Neural crest cell (in vitro differentiated cells): ENCODE data around the gene DUSP9. TPM values are rescaled to one million over a fixed set of nuclear protein-coding genes. Genes with fewer than 3 reads are reported as not detected.

Source experiments
- DNase-seq: peaks from one replicate; pipeline ENCODE4 v3.0.0; 2021; ENCODE audit warnings: low read depth, mixed read lengths, low spot score
- H3K27ac Mint-ChIP-seq: one replicate; pipeline ENCODE4 v1.8.0; 2021; ENCODE audit warnings: mild to moderate bottlenecking, mixed read lengths; ENCODE audit not compliant: unreplicated experiment
- H3K27me3 Mint-ChIP-seq: 2 replicates; pipeline ENCODE4 v1.8.0; 2021; ENCODE audit warnings: low read depth, mild to moderate bottlenecking, mixed read lengths
- H3K36me3 Mint-ChIP-seq: 2 replicates; pipeline ENCODE4 v1.8.0; 2021; ENCODE audit warnings: low read depth, mild to moderate bottlenecking, mixed read lengths
- H3K4me1 Mint-ChIP-seq: 2 replicates; pipeline ENCODE4 v1.8.0; 2021; ENCODE audit warnings: mixed read lengths
- H3K4me3 Mint-ChIP-seq: one replicate; pipeline ENCODE4 v1.8.0; 2021; ENCODE audit warnings: mild to moderate bottlenecking, mixed read lengths
- H3K9me3 Mint-ChIP-seq: 2 replicates; pipeline ENCODE4 v1.8.0; 2021; ENCODE audit warnings: mixed read lengths
- CTCF ChIP-seq: fragments of 200-600 bp; sonication (generic); conservative IDR thresholded peaks from 2 replicates; pipeline ENCODE4 v1.5.0; 2021; ENCODE audit warnings: antibody characterized with exemption, mild to moderate bottlenecking
- long read RNA-seq: library from polyadenylated mRNA; unstranded; transcript quantifications from one replicate; pipeline ENCODE4 v2.0.0, GENCODE V29; 2020
- total RNA-seq: library from RNA; stranded (reverse); gene quantifications from 2 replicates; pipeline ENCODE4 v1.2.1, GENCODE V29; 2021

Gene DUSP9
- total RNA-seq, result 1.7 TPM in 2 replicates
- long read RNA-seq, result 0 reads

- Mint-ChIP-seq H3K4me1 (peaks cover 8% of the 10 kb centered on the region), H3K9me3 (no peaks in the 10 kb centered on the region), H3K36me3 (peaks cover 4% of the 10 kb centered on the region), H3K27me3 (peaks cover 49% of the 10 kb centered on the region), H3K4me3 (no peak within 1 kb of the TSS), H3K27ac (no peak within 1 kb of the TSS)
- DNase-seq, result no peak
- TF ChIP-seq CTCF, result no peak
These were observed at the start of gene DUSP9 for GRCh38 chrX:153646620-153647373. TSS of gene DUSP9 (plus strand) at chrX:153647203. CDS start at chrX:153647954, 751 bp downstream.

GRCh38 chrX:153598541-153599191 lies 48.3 kb upstream of the DUSP9 start, which contains the start of gene CCNQ:
TSS of gene CCNQ (minus strand) at chrX:153599139. CDS start at chrX:153599073, 66 bp downstream.
- Mint-ChIP-seq H3K4me1 (peaks cover 24% of the 10 kb centered on the region), H3K36me3 (peaks cover 9% of the 10 kb centered on the region), H3K9me3 (no peaks in the 10 kb centered on the region), H3K4me3 (peak within 1 kb of the TSS; percentile 88), H3K27me3 (no peaks in the 10 kb centered on the region), H3K27ac (peak within 1 kb of the TSS; percentile 50)
- no peak for TF ChIP-seq CTCF
- DNase-seq, result no peak

- TF ChIP-seq CTCF, result no peak
- H3K36me3 Mint-ChIP-seq, result peaks cover 9% of the 10 kb centered on the region
- H3K27ac Mint-ChIP-seq, result no peak overlapping the region
- DNase-seq, result peak; percentile 66
- peaks cover 24% of the 10 kb centered on the region for H3K4me1 Mint-ChIP-seq
- H3K9me3 Mint-ChIP-seq, result no peaks in the 10 kb centered on the region
- H3K4me3 Mint-ChIP-seq, result peak overlapping the region; percentile 87
- H3K27me3 Mint-ChIP-seq, result no peaks in the 10 kb centered on the region
These were observed 47.6 kb upstream of the DUSP9 start for GRCh38 chrX:153599192-153600031.

GRCh38 chrX:153600032-153600373 lies 47.0 kb upstream of the DUSP9 start:
- peaks cover 24% of the 10 kb centered on the region for H3K4me1 Mint-ChIP-seq
- H3K27me3 Mint-ChIP-seq, result no peaks in the 10 kb centered on the region
- H3K9me3 Mint-ChIP-seq, result no peaks in the 10 kb centered on the region
- no peak overlapping the region for H3K27ac Mint-ChIP-seq
- peak overlapping the region; percentile 87 for H3K4me3 Mint-ChIP-seq
- DNase-seq, result no peak
- peaks cover 9% of the 10 kb centered on the region for H3K36me3 Mint-ChIP-seq
- no peak for TF ChIP-seq CTCF

GRCh38 chrX:153600921-153601320 lies 46.1 kb upstream of the DUSP9 start:
- peak overlapping the region; percentile 87 for H3K4me3 Mint-ChIP-seq
- no peaks in the 10 kb centered on the region for H3K27me3 Mint-ChIP-seq
- H3K9me3 Mint-ChIP-seq, result no peaks in the 10 kb centered on the region
- H3K4me1 Mint-ChIP-seq, result peaks cover 24% of the 10 kb centered on the region
- peaks cover 9% of the 10 kb centered on the region for H3K36me3 Mint-ChIP-seq
- no peak for DNase-seq
- TF ChIP-seq CTCF, result no peak
- no peak overlapping the region for H3K27ac Mint-ChIP-seq
